ENCODE measurements around the gene IL1RAPL2. TPM values are rescaled to one million over a fixed set of nuclear protein-coding genes. Genes with fewer than 3 reads are reported as not detected.

The IL1RAPL2 gene
- total RNA-seq, 1 experiment from 2014 or later: not detected

DNA sequence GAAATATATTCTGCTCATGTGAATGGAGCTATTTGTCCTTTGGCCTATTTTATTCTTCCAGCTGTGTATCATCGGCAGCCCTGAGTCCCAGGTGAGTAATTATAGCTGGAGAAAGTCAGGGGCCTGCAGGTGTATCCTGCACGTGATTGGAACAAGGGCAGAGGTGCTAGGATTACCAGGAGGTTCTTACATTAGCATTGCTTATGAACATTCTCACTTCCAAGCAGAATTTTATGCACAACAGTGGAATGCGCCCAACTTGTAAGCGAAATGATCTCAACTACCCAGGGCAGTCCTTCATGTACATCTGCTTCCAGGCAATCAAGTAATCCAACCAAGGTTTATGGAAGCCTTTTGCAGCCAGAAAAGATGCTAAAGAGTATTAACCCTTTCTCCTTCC lies 1187.4 kb downstream of the IL1RAPL2 start:
- in situ Hi-C loops (cut with HindIII; ENCODE audit: low pct_unique_long_range_greater_than_20kb, low sequenced_read_pairs): no loop called here
- no peak overlapping the region for H3K4me3 ChIP-seq (ENCODE audit: low read depth in 2 of 2, low read length in 2 of 2)
- no peaks in the 10 kb centered on the region for H3K9me3 ChIP-seq (ENCODE audit: control insufficient read depth, insufficient read depth, low read depth, low read length)
- ChIA-PET POLR2A (no interaction called here), CTCF (no interaction called here)
- H3K27ac ChIP-seq (ENCODE audit: low read length): no peak overlapping the region
- H3K27me3 ChIP-seq (ENCODE audit: control insufficient read depth, insufficient read depth, low read length): no peaks in the 10 kb centered on the region
- ATAC-seq: no peak
- TF ChIP-seq TCF7L2 (IDR thresholded peaks at IDR 0.05; ENCODE audit: low read depth, low read length): no peak
- TF ChIP-seq SIN3A (IDR thresholded peaks at IDR 0.05; ENCODE audit: borderline replicate concordance, insufficient read depth, low read depth, low read length): no peak
- no peak for TF ChIP-seq POLR2AphosphoS5 (IDR thresholded peaks at IDR 0.05; ENCODE audit: low read depth, low read length)
- TF ChIP-seq, protein P1, sequence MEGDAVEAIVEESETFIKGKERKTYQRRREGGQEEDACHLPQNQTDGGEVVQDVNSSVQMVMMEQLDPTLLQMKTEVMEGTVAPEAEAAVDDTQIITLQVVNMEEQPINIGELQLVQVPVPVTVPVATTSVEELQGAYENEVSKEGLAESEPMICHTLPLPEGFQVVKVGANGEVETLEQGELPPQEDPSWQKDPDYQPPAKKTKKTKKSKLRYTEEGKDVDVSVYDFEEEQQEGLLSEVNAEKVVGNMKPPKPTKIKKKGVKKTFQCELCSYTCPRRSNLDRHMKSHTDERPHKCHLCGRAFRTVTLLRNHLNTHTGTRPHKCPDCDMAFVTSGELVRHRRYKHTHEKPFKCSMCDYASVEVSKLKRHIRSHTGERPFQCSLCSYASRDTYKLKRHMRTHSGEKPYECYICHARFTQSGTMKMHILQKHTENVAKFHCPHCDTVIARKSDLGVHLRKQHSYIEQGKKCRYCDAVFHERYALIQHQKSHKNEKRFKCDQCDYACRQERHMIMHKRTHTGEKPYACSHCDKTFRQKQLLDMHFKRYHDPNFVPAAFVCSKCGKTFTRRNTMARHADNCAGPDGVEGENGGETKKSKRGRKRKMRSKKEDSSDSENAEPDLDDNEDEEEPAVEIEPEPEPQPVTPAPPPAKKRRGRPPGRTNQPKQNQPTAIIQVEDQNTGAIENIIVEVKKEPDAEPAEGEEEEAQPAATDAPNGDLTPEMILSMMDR (IDR thresholded peaks at IDR 0.05): no peak
- TF ChIP-seq, protein P2, sequence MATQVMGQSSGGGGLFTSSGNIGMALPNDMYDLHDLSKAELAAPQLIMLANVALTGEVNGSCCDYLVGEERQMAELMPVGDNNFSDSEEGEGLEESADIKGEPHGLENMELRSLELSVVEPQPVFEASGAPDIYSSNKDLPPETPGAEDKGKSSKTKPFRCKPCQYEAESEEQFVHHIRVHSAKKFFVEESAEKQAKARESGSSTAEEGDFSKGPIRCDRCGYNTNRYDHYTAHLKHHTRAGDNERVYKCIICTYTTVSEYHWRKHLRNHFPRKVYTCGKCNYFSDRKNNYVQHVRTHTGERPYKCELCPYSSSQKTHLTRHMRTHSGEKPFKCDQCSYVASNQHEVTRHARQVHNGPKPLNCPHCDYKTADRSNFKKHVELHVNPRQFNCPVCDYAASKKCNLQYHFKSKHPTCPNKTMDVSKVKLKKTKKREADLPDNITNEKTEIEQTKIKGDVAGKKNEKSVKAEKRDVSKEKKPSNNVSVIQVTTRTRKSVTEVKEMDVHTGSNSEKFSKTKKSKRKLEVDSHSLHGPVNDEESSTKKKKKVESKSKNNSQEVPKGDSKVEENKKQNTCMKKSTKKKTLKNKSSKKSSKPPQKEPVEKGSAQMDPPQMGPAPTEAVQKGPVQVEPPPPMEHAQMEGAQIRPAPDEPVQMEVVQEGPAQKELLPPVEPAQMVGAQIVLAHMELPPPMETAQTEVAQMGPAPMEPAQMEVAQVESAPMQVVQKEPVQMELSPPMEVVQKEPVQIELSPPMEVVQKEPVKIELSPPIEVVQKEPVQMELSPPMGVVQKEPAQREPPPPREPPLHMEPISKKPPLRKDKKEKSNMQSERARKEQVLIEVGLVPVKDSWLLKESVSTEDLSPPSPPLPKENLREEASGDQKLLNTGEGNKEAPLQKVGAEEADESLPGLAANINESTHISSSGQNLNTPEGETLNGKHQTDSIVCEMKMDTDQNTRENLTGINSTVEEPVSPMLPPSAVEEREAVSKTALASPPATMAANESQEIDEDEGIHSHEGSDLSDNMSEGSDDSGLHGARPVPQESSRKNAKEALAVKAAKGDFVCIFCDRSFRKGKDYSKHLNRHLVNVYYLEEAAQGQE (IDR thresholded peaks at IDR 0.05; ENCODE audit: insufficient read depth in 1 of 2, low read depth in 2 of 2, low read length in 1 of 2): no peak
- DNase-seq (ENCODE audit: low read depth, low spot score): no peak
- H3K36me3 ChIP-seq (ENCODE audit: control insufficient read depth, insufficient read depth, low read length): no peaks in the 10 kb centered on the region
- no peaks in the 10 kb centered on the region for H3K4me1 ChIP-seq (ENCODE audit: control insufficient read depth, insufficient read depth, low read length)
- intact Hi-C loops (cut with micrococcal nuclease; ENCODE audit: unreplicated experiment): no loop called here
- no TSS peak for BruUV-seq (replicated peaks)

DNA sequence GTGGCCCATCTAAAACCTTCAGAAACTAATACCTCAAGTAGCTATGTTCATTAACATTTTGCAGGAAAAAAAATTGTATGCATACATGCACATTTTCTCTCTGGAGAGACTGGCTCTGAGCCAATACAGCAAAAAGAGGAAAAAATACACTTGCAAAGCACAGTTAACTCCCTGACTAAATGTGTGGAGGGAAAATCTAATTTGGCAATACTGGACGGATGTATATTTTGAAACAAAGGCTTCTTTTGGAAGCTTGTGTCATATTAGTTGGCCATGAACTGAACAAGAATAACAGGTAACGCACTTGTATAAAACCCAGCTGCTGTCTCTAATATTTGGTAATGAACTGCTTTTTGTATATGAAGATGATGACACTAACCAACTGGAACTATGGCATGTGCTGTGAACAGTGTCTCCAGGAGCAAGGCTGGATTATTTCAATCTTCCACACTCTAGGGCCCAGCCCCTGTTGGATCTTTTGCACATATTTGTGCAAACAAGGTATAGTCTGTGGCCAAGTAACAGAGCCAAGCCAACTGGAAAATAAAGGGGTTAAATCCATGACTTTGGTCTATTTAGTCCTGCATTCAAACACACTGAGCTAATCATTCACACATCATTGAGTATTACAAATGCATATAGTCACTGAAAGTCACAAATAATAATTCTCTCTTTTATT lies 1188.4 kb downstream of the IL1RAPL2 start:
- intact Hi-C loops (cut with micrococcal nuclease; ENCODE audit: unreplicated experiment) (no loop called here), in situ Hi-C loops (cut with HindIII; ENCODE audit: low pct_unique_long_range_greater_than_20kb, low sequenced_read_pairs) (no loop called here)
- no peak for ATAC-seq
- no peaks in the 10 kb centered on the region for H3K27me3 ChIP-seq (ENCODE audit: control insufficient read depth, insufficient read depth, low read length)
- DNase-seq (ENCODE audit: low read depth, low spot score): no peak
- H3K9me3 ChIP-seq (ENCODE audit: control insufficient read depth, insufficient read depth, low read depth, low read length): no peaks in the 10 kb centered on the region
- no peaks in the 10 kb centered on the region for H3K36me3 ChIP-seq (ENCODE audit: control insufficient read depth, insufficient read depth, low read length)
- TF ChIP-seq, protein P2 (IDR thresholded peaks at IDR 0.05; ENCODE audit: insufficient read depth in 1 of 2, low read depth in 2 of 2, low read length in 1 of 2): no peak
- TF ChIP-seq, protein P1 (IDR thresholded peaks at IDR 0.05): no peak
- TF ChIP-seq TCF7L2 (IDR thresholded peaks at IDR 0.05; ENCODE audit: low read depth, low read length): no peak
- no peak for TF ChIP-seq SIN3A (IDR thresholded peaks at IDR 0.05; ENCODE audit: borderline replicate concordance, insufficient read depth, low read depth, low read length)
- TF ChIP-seq POLR2AphosphoS5 (IDR thresholded peaks at IDR 0.05; ENCODE audit: low read depth, low read length): no peak
- no peaks in the 10 kb centered on the region for H3K4me1 ChIP-seq (ENCODE audit: control insufficient read depth, insufficient read depth, low read length)
- H3K27ac ChIP-seq (ENCODE audit: low read length): no peak overlapping the region
- ChIA-PET POLR2A (no interaction called here), CTCF (no interaction called here)
- no peak overlapping the region for H3K4me3 ChIP-seq (ENCODE audit: low read depth in 2 of 2, low read length in 2 of 2)
- BruUV-seq (replicated peaks): no TSS peak
